Putamen (tissue), 1 donor: ENCODE measurements around the gene ETNK1.
"Not testable (repeated sequence)": the region's sequence is repeated elsewhere in the genome, so short reads cannot be mapped to it uniquely, and the experiment has no call there.

Experiments
- DNase-seq: peaks from one replicate; pipeline ENCODE4 v3.0.0-alpha.2; 2016; ENCODE audit warnings: low spot score

ETNK1 gene

DNA sequence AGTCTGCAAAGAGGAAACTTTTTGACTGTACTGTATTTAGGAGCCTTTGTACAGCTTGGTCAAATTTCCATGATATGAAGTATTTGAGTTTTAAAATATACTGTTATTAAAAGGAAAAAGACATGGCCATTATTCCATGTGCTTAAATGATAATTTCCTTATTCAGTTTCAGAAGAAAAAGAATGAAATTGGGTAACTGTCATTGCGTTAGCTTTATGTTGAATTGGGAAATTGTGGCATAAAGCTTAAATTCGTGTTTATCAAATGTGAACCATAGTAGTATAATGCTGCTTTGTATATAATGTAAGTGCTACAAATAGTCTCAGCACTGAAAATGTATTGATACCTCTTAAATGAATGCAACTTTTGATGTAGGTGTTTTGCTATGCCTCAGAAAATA, 64.9 kb downstream of the ETNK1 start:
- no peak for DNase-seq

DNA sequence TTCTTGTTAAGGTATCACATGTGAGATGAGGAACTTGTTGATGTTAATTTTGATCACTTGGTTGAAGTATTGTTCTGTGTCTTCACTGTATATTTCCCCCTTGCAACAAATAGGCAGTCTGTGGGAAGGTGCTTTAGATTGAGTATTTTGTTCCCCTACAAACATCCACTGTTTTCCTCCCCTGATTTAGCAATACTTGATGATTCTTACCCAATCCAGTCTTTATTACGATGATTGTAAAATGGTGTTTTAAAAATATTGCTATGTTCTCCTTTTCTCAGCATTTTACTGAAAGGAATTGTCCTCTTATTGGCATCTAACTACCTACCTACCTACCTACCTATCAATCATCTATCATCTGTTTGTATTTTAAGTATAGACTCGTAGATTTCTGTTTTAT, 66.3 kb downstream of the ETNK1 start:
- no peak for DNase-seq

DNA sequence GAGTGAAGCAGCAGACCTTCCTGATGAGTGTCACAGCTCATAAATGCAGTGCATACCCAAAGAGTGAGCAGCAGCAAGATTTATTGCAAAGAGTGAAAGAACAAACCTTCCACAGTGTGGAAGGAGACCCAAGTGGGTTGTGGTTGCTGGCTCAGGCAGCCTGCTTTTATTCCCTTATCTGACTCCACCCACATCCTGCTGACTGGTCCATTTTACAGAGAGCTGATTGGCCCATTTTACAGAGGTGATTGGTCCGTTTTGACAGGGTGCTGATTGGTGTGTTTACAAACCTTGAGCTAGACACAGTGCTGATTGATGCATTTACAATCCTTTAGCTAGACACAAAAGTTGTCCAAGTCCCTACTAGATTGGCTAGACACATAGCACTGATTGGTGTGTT, 67.5 kb downstream of the ETNK1 start:
- not testable (repeated sequence) for DNase-seq

DNA sequence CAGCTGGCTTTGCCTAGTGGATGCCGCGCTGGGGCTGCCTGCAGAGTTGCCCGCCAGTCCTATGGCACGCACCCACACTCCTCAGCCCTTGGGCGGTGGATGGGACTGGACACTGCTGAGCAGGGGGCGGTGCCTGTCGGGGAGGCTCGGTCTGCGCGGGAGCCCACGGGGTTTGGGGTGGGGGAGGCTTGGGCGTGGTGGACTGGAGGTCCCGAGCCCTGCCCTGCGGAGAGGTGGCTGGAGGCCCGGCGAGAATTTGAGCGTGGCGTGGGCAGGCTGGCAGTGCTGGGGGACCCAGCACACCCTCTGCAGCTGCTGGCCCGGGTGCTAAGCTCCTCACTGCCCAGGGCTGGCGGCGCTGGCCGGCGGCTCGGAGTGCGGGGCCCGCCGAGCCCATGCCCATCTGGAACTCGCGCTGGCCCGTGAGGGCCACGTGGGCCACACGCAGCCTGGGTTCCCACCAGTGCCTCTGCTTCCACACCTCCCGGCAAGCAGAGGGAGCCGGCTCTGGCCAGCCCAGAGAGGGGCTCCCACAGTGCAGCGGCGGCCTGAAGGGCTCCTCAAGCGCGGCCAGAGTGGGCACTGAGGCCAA, 68.1 kb downstream of the ETNK1 start:
- no peak for DNase-seq

DNA sequence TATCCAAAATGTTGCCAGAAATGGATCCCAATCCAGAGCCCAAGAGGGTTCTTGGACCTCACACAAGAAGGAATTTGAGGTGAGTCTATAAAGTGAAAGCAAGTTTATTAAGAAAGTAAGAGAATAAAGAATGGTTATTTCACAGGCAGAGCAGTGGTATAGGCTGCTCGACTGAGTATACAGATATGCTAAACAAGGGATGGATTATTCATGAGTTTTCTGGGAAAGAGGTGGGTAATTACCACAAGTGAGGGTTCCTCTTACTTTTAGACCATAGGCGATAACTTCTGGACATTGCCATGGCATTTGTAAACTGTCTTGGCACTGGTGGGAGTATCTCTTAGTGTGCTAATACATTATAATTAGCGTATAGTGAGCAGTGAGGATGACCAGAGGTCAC, 73.6 kb downstream of the ETNK1 start:
- DNase-seq, result no peak

DNA sequence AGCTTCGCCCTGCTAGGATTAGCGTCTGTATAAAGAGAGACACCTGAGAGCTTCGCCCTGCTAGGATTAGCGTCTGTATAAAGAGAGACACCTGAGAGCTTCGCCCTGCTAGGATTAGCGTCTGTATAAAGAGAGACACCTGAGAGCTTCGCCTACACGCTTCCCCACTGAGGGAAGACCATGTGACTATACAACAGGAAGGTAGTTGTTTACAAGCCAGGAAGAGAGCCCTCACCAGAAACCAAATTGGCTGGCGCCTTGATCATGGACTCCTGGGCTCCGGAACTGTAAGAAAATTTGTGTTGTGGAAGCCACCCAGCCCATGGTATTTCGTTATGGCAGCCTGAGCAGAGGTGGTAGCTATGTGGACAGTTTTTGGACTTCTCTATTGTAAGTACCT, 74.7 kb downstream of the ETNK1 start:
- DNase-seq, result not testable (repeated sequence)

DNA sequence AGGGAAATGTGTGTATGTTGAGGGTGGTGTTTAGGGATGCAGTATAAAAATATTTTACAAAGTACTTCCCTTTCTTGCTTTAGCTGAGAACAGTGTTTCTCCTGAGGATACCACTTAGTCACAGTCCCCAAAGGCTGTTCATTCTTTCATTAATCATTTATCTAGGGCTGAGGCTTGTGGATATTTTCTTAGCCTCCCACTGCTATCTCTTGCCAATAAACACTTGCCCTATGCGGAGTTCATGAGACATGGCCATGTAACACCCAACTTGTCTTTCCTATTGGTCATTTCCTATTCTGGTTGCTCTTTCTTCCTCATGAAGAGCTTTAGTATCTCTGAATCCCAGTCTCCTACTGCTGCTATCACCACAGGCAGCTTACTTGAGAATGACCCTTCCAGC, 75.1 kb downstream of the ETNK1 start:
- DNase-seq, result no peak

DNA sequence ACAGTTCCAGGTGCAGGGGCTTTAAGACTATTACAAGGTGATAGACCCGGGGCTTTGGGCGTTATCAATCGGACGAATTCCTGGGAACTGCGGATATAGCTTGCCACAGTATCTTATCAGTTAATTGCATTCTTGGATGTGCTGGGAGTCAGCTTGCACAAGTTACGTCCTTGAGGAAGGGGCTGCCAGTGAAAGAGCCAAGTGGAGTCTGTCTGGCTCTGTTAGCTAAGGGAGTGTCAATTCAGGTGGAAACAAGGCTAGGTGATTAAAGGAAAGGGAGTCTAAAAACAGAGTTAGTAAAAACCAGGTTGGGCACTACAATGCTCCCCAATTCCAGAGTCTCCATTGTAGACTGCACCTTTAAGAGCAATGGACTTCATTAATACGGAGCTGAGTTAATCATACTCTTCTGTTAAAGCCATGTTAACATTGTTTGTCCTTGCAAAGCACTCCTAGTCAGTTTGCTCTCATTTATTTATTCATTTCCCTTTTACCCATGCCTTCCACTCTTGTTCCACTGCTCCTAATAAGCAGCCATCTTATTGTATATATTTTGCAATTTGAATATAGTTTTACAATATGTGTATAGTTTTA, 76.3 kb downstream of the ETNK1 start:
- not testable (repeated sequence) for DNase-seq

DNA sequence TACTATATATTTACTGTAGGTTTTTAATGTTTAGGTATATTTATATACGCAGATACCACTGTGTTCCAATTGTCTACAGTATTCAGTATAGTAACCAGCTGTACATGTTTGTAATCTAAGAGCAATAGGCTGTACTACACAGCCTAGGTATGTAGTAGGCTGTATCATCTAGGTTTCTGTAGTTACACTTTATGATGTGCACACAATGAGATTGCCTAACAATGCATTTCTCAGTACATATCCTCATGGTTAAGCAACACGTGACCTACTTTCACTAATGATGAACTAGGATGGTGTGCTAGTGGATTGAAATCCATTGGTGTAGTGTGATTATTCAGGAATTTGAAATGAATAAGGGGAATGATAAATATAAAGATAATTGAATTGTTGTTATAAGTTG, 77.7 kb downstream of the ETNK1 start:
- DNase-seq, result no peak

DNA sequence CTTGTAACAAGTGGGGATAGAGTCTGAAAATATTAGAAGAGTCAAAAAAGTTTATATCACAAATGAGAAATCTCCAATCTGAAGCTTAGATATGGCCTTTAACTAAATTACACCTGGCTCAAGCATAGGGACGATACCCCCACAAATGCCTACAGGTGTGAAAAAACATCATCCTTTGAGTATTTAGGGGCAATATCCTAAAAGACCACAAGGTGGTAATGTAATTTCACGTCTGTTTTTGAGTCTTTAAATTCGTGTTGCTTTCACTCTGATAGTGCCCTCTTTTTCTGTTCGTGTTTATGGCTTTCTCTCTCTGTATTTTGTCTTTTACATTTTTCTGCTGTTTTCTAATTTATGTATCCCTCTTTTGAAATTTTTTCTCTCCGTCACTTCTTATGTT, 84.3 kb downstream of the ETNK1 start:
- DNase-seq, result no peak

DNA sequence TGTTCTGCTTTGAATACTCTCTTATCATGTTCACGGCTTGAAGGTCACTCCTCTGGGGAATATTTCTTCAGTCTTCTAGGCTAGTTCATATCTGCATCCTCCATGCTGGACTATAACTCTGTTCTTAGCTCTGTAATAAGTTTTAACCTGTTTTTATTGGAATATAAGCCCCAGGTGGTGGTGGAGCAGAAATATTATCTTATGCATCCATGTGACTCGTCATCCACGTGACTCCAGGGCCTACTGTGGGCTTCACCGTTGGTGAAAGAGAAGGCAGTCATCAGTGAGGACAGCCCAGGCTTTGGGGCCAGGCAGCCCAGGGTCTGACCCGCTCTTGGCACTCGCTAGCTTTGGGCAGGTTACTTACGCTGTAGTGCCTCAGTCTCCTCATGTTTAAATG, 87.1 kb downstream of the ETNK1 start:
- no peak for DNase-seq

DNA sequence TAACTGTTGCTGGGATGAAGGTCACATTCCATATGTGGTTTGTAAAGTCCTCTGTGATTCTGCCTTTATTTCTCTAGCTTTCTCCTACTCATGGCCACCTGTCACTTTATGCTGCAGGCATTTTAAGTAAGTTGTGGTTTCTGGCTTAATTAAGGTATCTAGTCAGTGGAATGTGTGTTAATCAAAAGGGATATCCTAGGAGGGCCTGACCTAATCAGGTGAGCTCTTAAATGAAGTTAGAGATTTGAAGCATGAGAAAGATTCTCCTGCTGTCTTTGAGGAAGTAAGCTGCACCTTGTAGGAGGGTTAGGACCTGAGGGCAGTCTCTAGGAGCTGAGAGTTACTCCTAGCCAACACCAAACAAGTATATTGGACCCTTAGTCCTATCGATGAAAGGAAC, 90.3 kb downstream of the ETNK1 start:
- no peak for DNase-seq

DNA sequence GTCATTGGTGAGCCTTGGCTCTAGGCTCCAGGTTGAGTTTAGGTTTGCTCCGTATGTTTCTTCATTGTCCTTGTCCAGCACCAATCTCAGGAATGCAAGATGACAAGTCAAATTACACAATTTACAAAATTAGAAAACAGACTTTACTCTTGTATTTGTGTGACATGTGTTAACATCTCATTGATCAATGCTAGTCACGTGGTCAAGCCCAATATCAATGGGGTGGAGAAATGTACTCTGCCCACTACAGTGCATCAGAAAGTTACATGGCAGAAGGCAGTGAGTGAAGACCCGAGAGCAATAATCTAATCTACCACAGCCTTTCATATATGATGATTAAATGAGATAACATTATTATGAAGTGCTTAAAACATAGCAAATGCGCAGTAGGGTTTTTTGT, 94.8 kb downstream of the ETNK1 start:
- DNase-seq, result no peak

DNA sequence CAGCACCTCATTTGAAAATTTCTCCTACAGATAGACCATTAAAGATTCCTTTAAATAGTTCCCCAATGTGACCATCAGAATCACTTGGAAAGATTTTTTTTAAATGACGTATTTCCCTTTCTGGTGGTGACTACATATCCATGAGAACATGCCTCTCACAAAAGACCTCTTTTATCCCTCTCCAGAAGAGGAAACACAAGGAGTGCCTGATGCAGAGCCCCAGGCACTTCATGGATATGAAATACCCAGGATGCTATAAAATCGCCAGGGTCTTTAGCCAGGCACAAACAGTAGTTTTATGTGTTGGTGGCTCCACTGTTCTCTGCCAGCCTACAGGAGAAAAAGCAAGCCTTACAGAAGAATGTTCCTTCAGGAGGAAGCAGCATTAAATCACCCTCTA, 97.1 kb downstream of the ETNK1 start:
- no peak for DNase-seq

DNA sequence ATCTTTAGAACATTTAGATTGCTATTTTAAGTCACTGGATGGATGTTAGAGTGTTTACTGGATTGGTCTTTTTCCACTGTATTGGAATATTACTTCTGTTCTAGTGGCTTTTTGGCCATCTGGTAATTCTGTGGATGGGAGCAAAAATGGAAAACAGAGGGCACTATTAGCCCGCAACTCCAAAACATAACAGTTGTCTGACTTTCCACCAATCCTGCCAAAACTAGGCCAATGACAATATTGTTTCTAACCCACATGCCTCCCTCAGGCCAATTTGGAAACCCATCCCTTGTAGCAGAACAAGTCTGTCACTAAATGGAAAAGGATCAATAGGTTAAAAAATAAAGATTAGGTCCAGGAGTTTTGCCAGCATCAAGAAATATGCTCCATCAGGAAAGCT, 97.8 kb downstream of the ETNK1 start:
- DNase-seq, result no peak

DNA sequence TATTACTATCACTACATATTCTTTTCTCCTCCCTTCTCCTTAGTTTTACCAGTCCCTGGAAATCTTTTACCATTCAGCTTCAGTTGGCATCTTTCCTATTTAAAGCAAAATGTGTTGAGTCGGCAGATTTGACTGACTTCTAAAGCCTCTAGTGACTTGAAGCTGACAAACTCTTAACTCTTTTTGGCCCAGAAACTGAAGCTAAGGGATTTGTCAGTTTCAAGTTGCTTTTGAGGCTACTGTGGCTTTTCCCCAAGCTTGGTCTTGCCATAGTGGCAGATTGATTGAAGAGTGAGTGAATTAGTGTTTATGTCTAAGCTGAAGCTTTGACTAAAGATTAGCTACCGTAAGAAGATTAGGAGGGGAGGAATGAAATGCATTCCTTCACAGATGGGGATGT, 104.0 kb downstream of the ETNK1 start:
- DNase-seq, result no peak

DNA sequence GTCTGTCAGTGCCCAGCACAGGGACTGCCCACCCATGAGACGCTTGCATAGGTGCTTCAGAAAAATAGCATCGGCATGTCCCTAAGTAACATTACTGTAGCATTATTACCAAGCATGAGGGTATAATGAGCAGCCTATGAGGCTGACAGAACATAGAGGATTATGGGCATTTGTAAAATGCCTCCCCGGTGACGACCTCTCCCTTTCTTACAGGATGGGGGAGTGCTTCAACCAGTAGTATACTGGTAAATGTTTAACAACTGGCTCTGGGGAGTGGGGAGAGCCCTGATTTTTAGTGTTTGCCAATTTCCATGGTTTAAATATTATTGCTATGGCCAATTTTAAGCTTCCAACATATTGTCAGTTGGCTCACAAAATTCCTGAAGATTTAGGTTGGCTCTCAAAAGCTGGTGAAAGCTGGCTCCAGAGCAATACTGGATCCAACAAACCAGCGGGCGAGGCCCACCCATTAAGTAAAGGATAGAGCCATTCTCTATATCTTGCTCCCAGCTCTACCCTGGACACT, 104.5 kb downstream of the ETNK1 start:
- DNase-seq, result no peak

DNA sequence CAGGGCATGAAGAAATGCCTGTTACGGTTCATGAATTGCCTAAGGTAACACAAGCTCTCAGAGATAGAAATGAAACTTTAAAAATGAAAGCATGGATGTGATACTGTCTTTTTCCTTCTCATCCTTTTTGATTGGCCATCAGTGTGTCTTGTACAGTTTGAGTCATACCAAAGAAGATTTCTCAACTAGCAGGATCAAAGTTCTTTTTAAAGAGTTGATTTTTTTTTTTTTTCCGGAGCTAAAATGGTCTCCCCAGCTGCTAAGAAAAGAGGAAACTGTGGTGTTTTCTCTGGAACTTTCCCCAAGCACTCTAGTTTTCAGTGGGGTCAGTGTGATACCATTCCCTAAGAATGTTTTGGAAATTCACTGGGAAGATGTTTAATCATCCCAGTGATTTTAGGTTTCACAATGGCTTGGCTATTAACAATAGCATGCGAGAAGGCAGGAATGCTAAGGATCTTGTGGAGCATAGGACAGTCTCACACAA, 105.0 kb downstream of the ETNK1 start:
- peak; percentile 13 for DNase-seq

DNA sequence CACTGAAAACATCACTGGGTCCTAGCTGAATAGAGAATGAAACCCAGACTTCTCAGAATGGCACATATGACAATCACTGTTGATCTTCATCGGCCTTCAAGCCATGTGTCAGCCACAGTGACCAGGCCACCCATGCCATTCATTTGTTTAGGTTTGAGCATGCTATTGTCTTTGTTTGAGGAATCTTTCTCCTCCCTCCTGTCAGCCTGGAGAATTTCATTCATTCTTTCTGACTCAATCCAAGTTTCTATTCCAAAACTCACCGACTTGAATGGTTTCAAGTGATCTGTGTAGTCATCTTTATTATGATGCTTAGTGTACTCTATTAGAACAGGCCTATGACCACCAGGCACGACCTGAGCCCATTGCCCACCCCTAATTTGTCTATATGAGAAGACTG, 106.3 kb downstream of the ETNK1 start:
- no peak for DNase-seq

DNA sequence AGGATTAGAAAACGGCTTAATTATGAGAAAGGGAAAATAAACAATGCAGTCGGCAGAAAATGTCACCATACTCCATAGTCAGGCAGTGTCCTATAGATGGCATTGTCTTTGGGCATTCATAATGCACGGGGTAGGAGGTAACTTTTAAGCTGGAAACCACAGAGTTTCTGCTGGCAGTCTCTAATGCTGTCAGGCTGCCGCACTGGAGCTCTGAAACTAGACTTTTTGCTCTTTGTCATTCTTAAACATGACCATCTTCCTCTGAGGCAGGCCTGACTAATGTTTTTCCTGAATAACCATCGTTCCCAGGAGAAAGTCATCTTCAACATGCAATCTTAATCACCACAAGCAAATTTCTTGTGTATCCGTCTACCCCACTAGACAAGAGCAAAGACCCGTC, 108.8 kb downstream of the ETNK1 start:
- DNase-seq, result no peak

DNA sequence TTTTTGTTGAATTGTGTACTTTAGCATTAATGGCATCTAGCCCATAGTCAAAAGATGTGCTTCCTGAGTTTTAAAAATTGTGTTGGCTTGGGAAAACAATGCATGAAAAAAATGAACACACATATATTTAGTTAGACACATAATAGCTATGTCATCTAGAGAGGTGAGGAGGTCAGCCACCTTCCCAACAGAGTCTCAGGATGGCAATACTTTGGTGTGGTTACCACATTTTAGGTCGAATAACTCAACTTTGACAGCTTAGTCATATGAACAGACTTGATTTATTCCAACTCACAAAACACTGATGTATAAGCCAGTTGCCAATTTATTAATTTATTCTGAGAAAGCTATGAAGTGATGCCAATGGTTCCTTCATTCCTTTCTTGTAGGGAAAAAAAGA, 114.0 kb downstream of the ETNK1 start:
- DNase-seq, result no peak
